NCI-H2029 (cell line): ENCODE data around the gene ZNF23.

ENCODE experiments used
- DNase-seq: peaks from one replicate; lab custom pipeline; 2025; lab: John Stamatoyannopoulos, UW

ZNF23 gene

GRCh38 chr16:71426069-71426879, 35.8 kb downstream of the ZNF23 start:
- DNase-seq: no peak

- no peak for DNase-seq
Measured at GRCh38 chr16:71425746-71426068, 36.3 kb downstream of the ZNF23 start.

- no peak for DNase-seq
Measured at GRCh38 chr16:71424626-71425025, 37.4 kb downstream of the ZNF23 start.

GRCh38 chr16:71423865-71424264, 38.2 kb downstream of the ZNF23 start:
- no peak for DNase-seq

GRCh38 chr16:71423016-71423415, 39.0 kb downstream of the ZNF23 start:
- no peak for DNase-seq

- DNase-seq: no peak
Measured at GRCh38 chr16:71421911-71422310, 40.1 kb downstream of the ZNF23 start.

- DNase-seq: no peak
Measured at GRCh38 chr16:71414038-71414437, 48.0 kb downstream of the ZNF23 start.

GRCh38 chr16:71413341-71413740, 48.7 kb downstream of the ZNF23 start:
- DNase-seq: no peak

- peak; percentile 13 for DNase-seq
Measured at GRCh38 chr16:71412270-71413160, 49.5 kb downstream of the ZNF23 start.

- DNase-seq: no peak
Measured at GRCh38 chr16:71410146-71410545, 51.9 kb downstream of the ZNF23 start.

- no peak for DNase-seq
Measured at GRCh38 chr16:71409011-71409775, 52.9 kb downstream of the ZNF23 start.

- no peak for DNase-seq
Measured at GRCh38 chr16:71408536-71408935, 53.5 kb downstream of the ZNF23 start.

- DNase-seq: no peak
Measured at GRCh38 chr16:71407731-71408130, 54.3 kb downstream of the ZNF23 start.

GRCh38 chr16:71406724-71407123, 55.3 kb downstream of the ZNF23 start:
- no peak for DNase-seq

GRCh38 chr16:71406316-71406715, 55.7 kb downstream of the ZNF23 start:
- no peak for DNase-seq

GRCh38 chr16:71404364-71404763, 57.7 kb downstream of the ZNF23 start:
- DNase-seq: no peak

GRCh38 chr16:71402674-71403073, 59.4 kb downstream of the ZNF23 start:
- DNase-seq: no peak

GRCh38 chr16:71402007-71402406, 60.0 kb downstream of the ZNF23 start:
- no peak for DNase-seq

- no peak for DNase-seq
Measured at GRCh38 chr16:71399801-71400563, 62.1 kb downstream of the ZNF23 start.
